HepG2 (cell line): Measurements from ENCODE around the gene LBX1.

ENCODE experiments used
- AGO1 ChIP-seq: fragments of 200-400 bp; formaldehyde crosslinking; IDR thresholded peaks from 2 replicates; pipeline ENCODE4 v1.6.1; 2017; ENCODE audit warnings: mild to moderate bottlenecking, low read depth, low read length, moderate library complexity; ENCODE audit not compliant: poor library complexity, severe bottlenecking
- CHD2 ChIP-seq: IDR thresholded peaks from 2 replicates; pipeline ENCODE4 v1.6.1; 2011; ENCODE audit warnings: low read depth, low read length, improper control_type of control experiment
- CTCF ChIP-seq: sonication (generic); formaldehyde crosslinking; IDR thresholded peaks from 2 replicates; pipeline ENCODE4 v1.5.0; 2020; ENCODE audit warnings: mild to moderate bottlenecking, missing genetic modification reagents, moderate library complexity
- HOXA9 ChIP-seq: sonication (generic); formaldehyde crosslinking; IDR thresholded peaks from 2 replicates; pipeline ENCODE4 v1.8.1; 2022; ENCODE audit warnings: missing genetic modification reagents, mild to moderate bottlenecking, moderate library complexity, borderline replicate concordance
- IRF2 ChIP-seq: IDR thresholded peaks from 2 replicates; pipeline ENCODE4 v1.6.1; 2018; ENCODE audit warnings: missing genetic modification reagents, missing compliant biosample characterization
- PHF5A ChIP-seq: IDR thresholded peaks from one replicate; pipeline ENCODE4 v1.6.1; 2018; ENCODE audit warnings: low read depth, missing genetic modification reagents; ENCODE audit not compliant: unreplicated experiment
- POLR2A ChIP-seq, 2 experiments: IDR thresholded peaks; 2 replicates each; pipeline ENCODE4 v1.6.1; 2011; ENCODE audit warnings: low read depth in 2 of 2, low read length in 2 of 2, mild to moderate bottlenecking in 1 of 2, moderate library complexity in 1 of 2; ENCODE audit not compliant: insufficient read depth in 1 of 2
- TP53 ChIP-seq: sonication (generic); formaldehyde crosslinking; conservative IDR thresholded peaks from 2 replicates; pipeline ENCODE4 v1.4.0; 2020; ENCODE audit warnings: missing genetic modification reagents
- XRCC5 ChIP-seq: fragments of 200-400 bp; formaldehyde crosslinking; optimal IDR thresholded peaks from 2 replicates; pipeline ENCODE3; 2017; ENCODE audit warnings: mild to moderate bottlenecking, low read length

- no peak for TF ChIP-seq HOXA9 (CRISPR knock-in tag)
- TF ChIP-seq AGO1, result no peak
- TF ChIP-seq POLR2A (IDR thresholded peaks at IDR 0.05; ENCODE audit: insufficient read depth in 1 of 2, low read depth in 2 of 2, low read length in 2 of 2), result no peak
- no peak for TF ChIP-seq IRF2 (CRISPR knock-in tag)
- TF ChIP-seq CHD2, result no peak
- TF ChIP-seq XRCC5, result no peak
- no peak for TF ChIP-seq TP53
- TF ChIP-seq PHF5A, result no peak
- no peak for TF ChIP-seq CTCF (CRISPR knock-in tag)
Observed at GRCh38 chr10:101228153-101228965, 904 bp downstream of the LBX1 start.
